Body of pancreas (tissue), 4 donors: ENCODE results near the gene PPP6C. TPM values are rescaled to one million over a fixed set of nuclear protein-coding genes. Genes with fewer than 3 reads are reported as not detected.
"Not testable (repeated sequence)": the region's sequence is repeated elsewhere in the genome, so short reads cannot be mapped to it uniquely, and the experiment has no call there.

ENCODE experiments used
- ATAC-seq: fragments of 150-250 bp; one replicate; pipeline ENCODE4 v1.9.1; 2016
- DNase-seq, 4 donors: peaks; one replicate each; pipeline ENCODE4 v3.0.0-alpha.2; 2019
- H3K27ac ChIP-seq, 4 donors: fragments of 200-600 bp; sonication (generic); 1 replicate in 3 of 4; 2 replicates in 1 of 4; pipeline versions ENCODE4 v1.5.1 to v1.6.1; 2016 to 2019; ENCODE audit warnings: mild to moderate bottlenecking in 1 of 4, mixed read lengths in 1 of 4, moderate library complexity in 1 of 4
- H3K27me3 ChIP-seq, 2 donors: fragments of 200-600 bp; sonication (generic); one replicate each; pipeline ENCODE4 v1.6.0; 2016; ENCODE audit warnings: mild to moderate bottlenecking in 1 of 2
- H3K36me3 ChIP-seq, 2 donors: fragments of 200-600 bp; sonication (generic); replicated peaks in 1 of 2; 2 replicates each; pipeline ENCODE4 v1.5.1; 2016; ENCODE audit warnings: low read depth in 2 of 2; ENCODE audit not compliant: insufficient read depth in 1 of 2
- H3K4me1 ChIP-seq: fragments of 200-600 bp; sonication (generic); one replicate; pipeline ENCODE4 v1.6.0; 2016
- H3K4me3 ChIP-seq, 2 donors: fragments of 200-600 bp; sonication (generic); 1 replicate in 1 of 2; 2 replicates in 1 of 2; pipeline ENCODE4 v1.5.1; 2016 to 2019
- H3K9me3 ChIP-seq, 3 donors: fragments of 200-600 bp; sonication (generic); 1 replicate in 2 of 3; 2 replicates in 1 of 3; pipeline ENCODE4 v1.5.1; 2016
- POLR2A ChIP-seq, 3 donors: fragments of 450-650 bp; IDR thresholded peaks; one replicate each; pipeline ENCODE4 v1.6.1; 2016; ENCODE audit warnings: antibody characterized with exemption in 3 of 3, mild to moderate bottlenecking in 2 of 3
- WGBS, 2 donors: methylation state at CpG; one replicate each; pipeline ENCODE4 v1.1.5; 2017; 5-methylcytosine and 5-hydroxymethylcytosine counted together
- intact Hi-C: fragments of 100-400 bp; cut with DNase I; formaldehyde crosslinking; loops from one replicate; pipeline ENCODE4 v1.15.1; 2023
- total RNA-seq, 2 donors: library from RNA; depleted of rRNA; stranded (reverse); fragments of >200 nt; gene quantifications; one replicate each; pipeline ENCODE4 v1.1.0, GENCODE V29; 2016
- TF ChIP-seq, protein P1 (sequence below), 7 experiments: fragments of 450-650 bp in 4 of 7; fragments of 200-600 bp in 3 of 7; sonication (generic) in 3 of 7; IDR thresholded peaks; one replicate each; pipeline ENCODE4 v1.5.1; 2016 to 2019; ENCODE audit warnings: antibody characterized with exemption in 7 of 7

Gene PPP6C
- total RNA-seq, 2 donors from 2014 or later = 13.8 to 19.5 TPM

DNA sequence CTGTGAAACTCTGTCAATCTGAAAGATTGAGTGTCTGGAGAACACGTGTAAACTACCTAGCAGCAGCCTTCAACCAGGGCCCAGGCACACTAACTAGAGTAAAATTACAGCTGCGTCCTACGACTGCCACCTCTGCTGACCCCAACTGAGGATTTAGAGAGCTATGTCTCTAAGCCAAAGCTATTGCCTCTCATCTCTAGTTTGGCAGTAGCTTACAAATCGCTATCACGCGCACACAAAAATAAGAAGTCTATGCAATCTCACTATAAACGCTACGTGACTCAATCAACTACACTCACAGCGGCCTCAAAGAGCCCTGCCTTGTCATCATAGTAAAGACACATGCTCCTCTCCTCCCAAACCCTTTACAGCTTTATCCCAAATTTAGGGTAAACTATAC lies 8.7 kb downstream of the PPP6C start:
- no peaks in the 10 kb centered on the region for H3K9me3 ChIP-seq
- no peak overlapping the region for H3K27ac ChIP-seq
- no peaks in the 10 kb centered on the region for H3K36me3 ChIP-seq
- ATAC-seq = no peak
- H3K4me1 ChIP-seq = peaks cover 24% of the 10 kb centered on the region
- H3K27me3 ChIP-seq = no peaks in the 10 kb centered on the region
- WGBS, 2 donors = 92% methylated on average over 9 of the region's 9 CpGs
- intact Hi-C loops = no loop called here
- no peak overlapping the region for H3K4me3 ChIP-seq
- no peak for DNase-seq
- TF ChIP-seq, protein P1, sequence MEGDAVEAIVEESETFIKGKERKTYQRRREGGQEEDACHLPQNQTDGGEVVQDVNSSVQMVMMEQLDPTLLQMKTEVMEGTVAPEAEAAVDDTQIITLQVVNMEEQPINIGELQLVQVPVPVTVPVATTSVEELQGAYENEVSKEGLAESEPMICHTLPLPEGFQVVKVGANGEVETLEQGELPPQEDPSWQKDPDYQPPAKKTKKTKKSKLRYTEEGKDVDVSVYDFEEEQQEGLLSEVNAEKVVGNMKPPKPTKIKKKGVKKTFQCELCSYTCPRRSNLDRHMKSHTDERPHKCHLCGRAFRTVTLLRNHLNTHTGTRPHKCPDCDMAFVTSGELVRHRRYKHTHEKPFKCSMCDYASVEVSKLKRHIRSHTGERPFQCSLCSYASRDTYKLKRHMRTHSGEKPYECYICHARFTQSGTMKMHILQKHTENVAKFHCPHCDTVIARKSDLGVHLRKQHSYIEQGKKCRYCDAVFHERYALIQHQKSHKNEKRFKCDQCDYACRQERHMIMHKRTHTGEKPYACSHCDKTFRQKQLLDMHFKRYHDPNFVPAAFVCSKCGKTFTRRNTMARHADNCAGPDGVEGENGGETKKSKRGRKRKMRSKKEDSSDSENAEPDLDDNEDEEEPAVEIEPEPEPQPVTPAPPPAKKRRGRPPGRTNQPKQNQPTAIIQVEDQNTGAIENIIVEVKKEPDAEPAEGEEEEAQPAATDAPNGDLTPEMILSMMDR (IDR thresholded peaks at IDR 0.05) = no peak
- no peak for TF ChIP-seq POLR2A (IDR thresholded peaks at IDR 0.05)

DNA sequence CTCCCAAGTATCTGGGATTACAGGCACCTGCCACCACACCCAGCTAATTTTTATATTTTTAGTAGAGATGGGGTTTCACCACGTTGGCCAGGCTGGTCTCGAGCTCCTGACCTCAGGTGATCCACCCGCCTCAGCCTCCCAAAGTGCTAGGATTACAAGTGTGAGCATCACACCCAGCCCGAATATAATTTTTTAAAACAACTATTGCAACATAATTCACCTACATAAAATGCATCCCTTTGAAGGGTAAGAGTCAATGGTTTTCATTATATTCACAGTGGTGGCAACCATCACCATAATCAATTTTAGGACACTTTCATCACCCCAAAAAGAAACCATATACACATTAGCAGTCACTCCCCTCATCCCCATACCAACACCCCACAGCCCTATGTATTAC lies 9.8 kb downstream of the PPP6C start:
- peaks cover 25% of the 10 kb centered on the region for H3K4me1 ChIP-seq
- H3K9me3 ChIP-seq, ATAC-seq, H3K27ac ChIP-seq, H3K36me3 ChIP-seq, DNase-seq, H3K4me3 ChIP-seq, intact Hi-C loops, H3K27me3 ChIP-seq: not testable (repeated sequence)
- WGBS, 2 donors = 93 to 95% methylated on average over 4 of the region's 4 CpGs

DNA sequence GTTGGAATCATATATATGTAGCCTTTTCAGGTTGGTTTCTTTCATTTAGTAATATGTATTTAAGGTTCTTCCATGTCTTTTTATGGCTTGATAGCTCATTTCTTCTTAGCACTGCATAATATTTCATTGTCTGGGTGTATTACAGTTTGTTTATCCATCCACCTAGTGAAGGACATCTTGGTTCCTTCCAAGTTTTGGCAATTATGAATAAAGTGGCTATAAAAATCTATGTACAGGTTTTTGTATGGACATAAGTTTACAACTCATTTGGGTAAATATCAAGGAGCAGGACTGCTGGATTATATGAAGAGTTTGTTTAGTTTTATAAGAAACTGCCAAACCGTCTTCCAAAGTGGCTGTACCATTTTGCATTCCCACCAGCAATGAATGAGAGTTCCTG lies 11.7 kb downstream of the PPP6C start:
- Histone ChIP-seq H3K4me3 (no peak overlapping the region), H3K36me3 (no peaks in the 10 kb centered on the region), H3K27ac (no peak overlapping the region), H3K9me3 (no peaks in the 10 kb centered on the region), H3K27me3 (no peaks in the 10 kb centered on the region), H3K4me1 (peaks cover 22% of the 10 kb centered on the region)
- intact Hi-C loops = no loop called here
- ATAC-seq = no peak
- no peak for DNase-seq
- TF ChIP-seq, protein P1 (IDR thresholded peaks at IDR 0.05) = no peak
- TF ChIP-seq POLR2A (IDR thresholded peaks at IDR 0.05) = no peak
- WGBS, 2 donors = 77 to 100% methylated on average over 1 of the region's 1 CpG

DNA sequence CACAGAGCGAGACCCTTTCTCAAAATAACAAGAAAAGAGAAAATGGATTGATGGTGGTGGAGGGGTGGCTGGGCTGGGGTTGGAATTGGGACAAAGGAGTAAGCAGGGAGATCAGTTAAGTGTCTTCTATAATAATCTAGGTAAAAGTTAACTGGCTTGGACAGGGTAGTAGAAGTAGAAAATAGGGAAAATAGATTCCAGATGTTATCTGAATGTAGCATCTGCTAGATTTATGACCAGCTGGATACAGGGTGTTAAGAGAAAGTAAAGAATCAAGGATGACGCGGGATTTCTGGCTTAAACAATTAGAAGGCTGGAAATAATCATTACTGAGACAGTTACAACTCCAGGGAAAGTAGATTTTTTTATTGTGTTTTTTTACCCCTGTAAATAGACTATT lies 13.0 kb downstream of the PPP6C start:
- Histone ChIP-seq H3K36me3 (no peaks in the 10 kb centered on the region), H3K27me3 (no peaks in the 10 kb centered on the region), H3K27ac (no peak overlapping the region), H3K4me1 (peaks cover 14% of the 10 kb centered on the region), H3K4me3 (no peak overlapping the region), H3K9me3 (no peaks in the 10 kb centered on the region)
- DNase-seq (no peak), ATAC-seq (no peak)
- WGBS, 2 donors = 97 to 98% methylated on average over 3 of the region's 3 CpGs
- intact Hi-C loops = no loop called here
- TF ChIP-seq, protein P1 (IDR thresholded peaks at IDR 0.05) = no peak
- no peak for TF ChIP-seq POLR2A (IDR thresholded peaks at IDR 0.05)

DNA sequence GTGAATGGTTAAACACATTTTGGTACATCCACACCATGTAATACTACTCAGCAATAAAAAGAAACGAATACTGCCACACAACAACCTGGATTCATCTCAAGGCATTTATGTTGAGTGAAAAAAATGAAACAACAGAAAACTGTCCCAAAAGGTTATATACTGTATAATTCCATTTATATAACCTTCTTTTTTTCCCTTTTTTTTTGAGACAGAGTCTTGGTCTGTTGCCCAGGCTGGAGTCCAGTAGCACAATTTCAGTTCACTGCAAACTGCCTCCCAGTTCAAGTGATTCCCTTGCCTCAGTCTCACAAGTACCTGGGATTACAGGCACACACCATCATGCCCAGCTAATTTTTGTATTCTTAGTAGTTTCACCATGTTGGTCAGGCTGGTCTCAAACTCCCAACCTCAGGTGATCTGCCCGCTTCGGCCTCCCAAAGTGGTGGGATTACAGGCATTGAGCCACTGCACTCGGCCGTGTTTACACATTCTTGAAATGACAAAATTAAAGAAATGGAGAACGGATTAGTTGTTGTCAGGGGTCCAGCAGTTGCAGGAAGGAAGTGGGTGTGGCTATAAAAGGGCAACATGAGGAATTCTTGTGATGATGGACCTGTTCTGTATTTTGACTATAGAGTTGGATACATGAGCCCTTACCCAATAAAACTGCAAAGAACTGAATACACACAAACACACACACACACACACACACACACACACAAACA lies 17.4 kb downstream of the PPP6C start:
- DNase-seq (no peak), ATAC-seq (no peak)
- peaks cover 14% of the 10 kb centered on the region for H3K4me1 ChIP-seq
- no peak overlapping the region for H3K27ac ChIP-seq
- WGBS, 2 donors = 52 to 61% methylated on average over 6 of the region's 6 CpGs
- peaks cover 3 to 7% of the 10 kb centered on the region in 2 donors for H3K36me3 ChIP-seq
- H3K9me3 ChIP-seq = no peaks in the 10 kb centered on the region
- no peak for TF ChIP-seq POLR2A (IDR thresholded peaks at IDR 0.05)
- TF ChIP-seq, protein P1 (IDR thresholded peaks at IDR 0.05) = no peak
- no peaks in the 10 kb centered on the region for H3K27me3 ChIP-seq
- intact Hi-C loops = no loop called here
- H3K4me3 ChIP-seq = no peak overlapping the region
